Heart left ventricle (tissue), 16 donors: ENCODE measurements around the gene P2RX2. TPM values are rescaled to one million over a fixed set of nuclear protein-coding genes. Genes with fewer than 3 reads are reported as not detected.

Source experiments
- ATAC-seq, 4 donors: fragments of 200-7000 bp; cut with Tn5 transposase; one replicate each; pipeline ENCODE4 v1.9.1; 2020 to 2022; ENCODE audit warnings: moderate library complexity in 4 of 4, mild to moderate bottlenecking in 3 of 4, moderate number of reproducible peaks in 1 of 4
- DNase-seq, 5 donors: peaks; one replicate each; pipeline ENCODE4 v3.0.0-alpha.2; 2020
- H3K27ac ChIP-seq, 12 donors: fragments of 200-600 bp; sonication (generic) in 4 of 12; one replicate each; pipeline versions ENCODE4 v1.5.0 to v1.8.0; 2016 to 2022; ENCODE audit warnings: mild to moderate bottlenecking in 2 of 12
- H3K27me3 ChIP-seq, 9 donors: fragments of 200-600 bp; sonication (generic) in 2 of 9; one replicate each; pipeline versions ENCODE4 v1.5.1 to v1.8.0; 2016 to 2022; ENCODE audit warnings: mild to moderate bottlenecking in 3 of 9
- H3K36me3 ChIP-seq, 9 donors: fragments of 200-600 bp; sonication (generic) in 2 of 9; one replicate each; pipeline versions ENCODE4 v1.5.0 to v1.8.0; 2018 to 2022; ENCODE audit warnings: mild to moderate bottlenecking in 2 of 9
- H3K4me1 ChIP-seq, 12 donors: fragments of 200-600 bp; sonication (generic) in 4 of 12; one replicate each; pipeline versions ENCODE4 v1.5.0 to v1.8.0; 2016 to 2022; ENCODE audit warnings: mild to moderate bottlenecking in 3 of 12
- H3K4me3 ChIP-seq, 12 donors: fragments of 200-600 bp; sonication (generic) in 4 of 12; one replicate each; pipeline versions ENCODE4 v1.5.0 to v1.8.0; 2017 to 2022; ENCODE audit warnings: mild to moderate bottlenecking in 9 of 12, moderate library complexity in 4 of 12
- H3K9me3 ChIP-seq, 12 donors: fragments of 200-600 bp; sonication (generic) in 4 of 12; one replicate each; pipeline versions ENCODE4 v1.5.0 to v1.8.0; 2016 to 2022; ENCODE audit warnings: mild to moderate bottlenecking in 1 of 12
- POLR2A ChIP-seq, 2 donors: fragments of 450-650 bp; IDR thresholded peaks; one replicate each; pipeline ENCODE4 v1.6.1; 2017; ENCODE audit warnings: antibody characterized with exemption in 2 of 2, mild to moderate bottlenecking in 2 of 2, moderate library complexity in 2 of 2
- WGBS, 4 donors: extraction: QIAGEN DNeasy Blood & Tissue Kit in 2 of 4; methylation state at CpG; one replicate each; pipeline versions ENCODE4 v1.1.5 to v1.1.7; 2013 to 2018; 5-methylcytosine and 5-hydroxymethylcytosine counted together
- intact Hi-C, 10 donors: fragments of 100-400 bp; cut with DNase I; formaldehyde crosslinking; loops; one replicate each; pipeline versions ENCODE4 v1.11.1 to v1.14.2; 2022
- polyA plus RNA-seq, 2 donors: library from polyadenylated mRNA; stranded (reverse); fragments of 200-250 nt; gene quantifications; one replicate each; pipeline ENCODE4 v1.2.3, GENCODE V29; 2013
- total RNA-seq, 9 donors: library from RNA; depleted of rRNA in 2 of 9; stranded (reverse); fragments of >200 nt in 2 of 9; fragmentation: NEBNext Ultra II Directional in 3 of 9; extraction: Animal tissue kit (Norgen Biotek cat#: 25700) in 3 of 9; gene quantifications; one replicate each; pipeline versions ENCODE4 v1.1.0 to v1.2.4, GENCODE V29; 2016 to 2023
- TF ChIP-seq, protein P1 (sequence below), 12 donors: fragments of 200-600 bp; sonication (generic) in 4 of 12; IDR thresholded peaks; one replicate each; pipeline versions ENCODE4 v1.5.0 to v1.8.0; 2018 to 2022; ENCODE audit warnings: antibody characterized with exemption in 12 of 12, mild to moderate bottlenecking in 5 of 12
- donor health status: ischemic (EF 13 %, LVEDD 7.1; RV severe dilation, severe dysfunction).
- donor health status: healthy with polysubstance abuse.
- donor health status: DM: no; HTN: yes; CAD: no.
- donor health status: DM: no; HTN: no; CAD: no.
- donor health status: ischemic (EF 25% LVEDD 6.9; RV normal size, moderate dysfunction).
- donor health status: ischemic (EF 25% LVEDD 5.7; RV mildly dilated, moderate dysfunction).
- donor health status: healthy.
- donor health status: DM: yes; HTN: yes; CAD: no.
- donor health status: ischemic (EF 35%, LVEDD 5.7; RV mildly dilated, moderate dysfunction).
- donor health status: nonischemic (EF 11% LVEDD 7.7; RV severe dilation, severe dysfunction).
- donor health status: DM: yes; HTN: yes; CAD: no.
- donor health status: PGD.
- donor health status: ischemic (EF 29% LVEDD 5.4; RV normal size, mild dysfunction).
- donor health status: nonischemic (EF 23%, LVEDD 6.1; RV moderate dilation, normal function).

Gene P2RX2
- total and polyA plus RNA-seq, 11 donors, result not detected

DNA sequence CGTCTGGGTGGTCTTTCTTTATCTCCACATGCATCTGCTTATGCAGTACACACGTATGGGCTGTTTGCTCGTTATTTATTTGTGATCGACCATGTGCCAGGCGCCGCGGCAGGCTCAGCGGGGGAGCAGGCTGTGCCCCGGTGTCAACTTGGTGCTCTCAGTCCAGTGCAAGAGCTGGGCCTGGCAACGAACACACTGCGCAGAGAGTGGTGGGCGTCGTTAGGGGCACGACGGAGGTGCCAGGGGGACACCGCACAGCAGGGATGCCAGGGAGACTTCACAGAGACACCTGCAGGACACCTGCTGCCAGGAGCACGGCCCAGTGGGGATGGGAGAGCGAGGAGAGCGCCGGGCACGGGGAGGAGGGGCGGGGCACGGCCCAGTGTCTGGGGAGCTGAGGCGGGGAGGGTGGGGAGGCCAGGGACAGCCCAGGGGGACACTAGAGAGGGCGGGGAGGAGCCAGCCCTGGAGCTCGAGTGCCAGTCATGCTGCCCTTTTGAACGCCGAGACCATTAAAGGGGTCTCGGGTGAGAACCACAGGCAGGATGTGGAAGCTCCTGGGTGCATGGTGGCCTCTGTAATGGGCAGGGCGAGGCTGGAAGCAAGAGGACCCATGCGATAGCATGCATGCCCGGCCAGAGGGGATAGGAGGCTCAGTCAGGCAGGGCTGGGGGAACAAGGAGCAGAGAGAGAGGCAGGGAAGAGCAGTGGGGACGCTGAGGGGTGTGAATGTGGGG is 7.5 kb upstream of the P2RX2 start:
- TF ChIP-seq, protein P1, sequence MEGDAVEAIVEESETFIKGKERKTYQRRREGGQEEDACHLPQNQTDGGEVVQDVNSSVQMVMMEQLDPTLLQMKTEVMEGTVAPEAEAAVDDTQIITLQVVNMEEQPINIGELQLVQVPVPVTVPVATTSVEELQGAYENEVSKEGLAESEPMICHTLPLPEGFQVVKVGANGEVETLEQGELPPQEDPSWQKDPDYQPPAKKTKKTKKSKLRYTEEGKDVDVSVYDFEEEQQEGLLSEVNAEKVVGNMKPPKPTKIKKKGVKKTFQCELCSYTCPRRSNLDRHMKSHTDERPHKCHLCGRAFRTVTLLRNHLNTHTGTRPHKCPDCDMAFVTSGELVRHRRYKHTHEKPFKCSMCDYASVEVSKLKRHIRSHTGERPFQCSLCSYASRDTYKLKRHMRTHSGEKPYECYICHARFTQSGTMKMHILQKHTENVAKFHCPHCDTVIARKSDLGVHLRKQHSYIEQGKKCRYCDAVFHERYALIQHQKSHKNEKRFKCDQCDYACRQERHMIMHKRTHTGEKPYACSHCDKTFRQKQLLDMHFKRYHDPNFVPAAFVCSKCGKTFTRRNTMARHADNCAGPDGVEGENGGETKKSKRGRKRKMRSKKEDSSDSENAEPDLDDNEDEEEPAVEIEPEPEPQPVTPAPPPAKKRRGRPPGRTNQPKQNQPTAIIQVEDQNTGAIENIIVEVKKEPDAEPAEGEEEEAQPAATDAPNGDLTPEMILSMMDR (IDR thresholded peaks at IDR 0.05), result no peak
- no peak for TF ChIP-seq POLR2A (IDR thresholded peaks at IDR 0.05)
- Histone ChIP-seq H3K4me1 (peaks cover 0 to 11% (median 0%) of the 10 kb centered on the region in 12 donors), H3K4me3 (peak overlapping the region in 1 of 12 donors; percentile 14), H3K9me3 (peaks cover 0 to 13% (median 0%) of the 10 kb centered on the region in 12 donors), H3K36me3 (no peaks in the 10 kb centered on the region), H3K27me3 (peaks cover 7 to 57% (median 28%) of the 10 kb centered on the region in 9 donors), H3K27ac (no peak overlapping the region)
- 77 to 84% (median 79%) methylated on average over 26 to 33 of the region's 33 CpGs for WGBS, 4 donors
- ATAC-seq (no peak), DNase-seq (peak in 1 of 5 donors; percentile 51)
- intact Hi-C loops, result loop anchor here in 4 of 10 donors (5.0 to 10.0 kb wide), 2 partner anchors 454 to 456 kb away; no protein-coding TSS in a partner anchor

DNA sequence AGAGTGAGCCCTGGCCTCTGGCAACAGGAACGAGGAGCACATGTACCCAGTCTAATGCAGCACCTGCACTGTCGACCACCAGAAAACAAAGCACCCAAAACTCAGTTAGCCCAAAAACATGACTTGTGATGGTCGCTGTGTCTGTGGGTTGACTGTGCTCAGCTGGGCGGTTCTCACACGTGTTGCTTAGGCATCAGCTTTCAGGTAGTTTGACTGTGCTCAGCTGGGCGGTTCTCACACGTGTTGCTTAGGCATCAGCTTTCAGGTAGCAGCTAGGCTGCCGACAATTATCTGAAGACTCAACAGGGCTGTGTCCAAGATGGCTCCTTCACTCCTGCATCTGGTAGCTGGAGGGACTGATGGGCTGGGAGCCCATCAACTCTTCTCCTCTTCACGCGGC is 7.0 kb upstream of the P2RX2 start:
- intact Hi-C loops, result loop anchor here in 5 of 10 donors (2.0 to 10.0 kb wide), 3 partner anchors 454 to 457 kb away; no protein-coding TSS in a partner anchor
- 92 to 93% (median 93%) methylated on average over 10 of the region's 10 CpGs for WGBS, 4 donors
- peaks cover 13 to 57% (median 31%) of the 10 kb centered on the region in 9 donors for H3K27me3 ChIP-seq

DNA sequence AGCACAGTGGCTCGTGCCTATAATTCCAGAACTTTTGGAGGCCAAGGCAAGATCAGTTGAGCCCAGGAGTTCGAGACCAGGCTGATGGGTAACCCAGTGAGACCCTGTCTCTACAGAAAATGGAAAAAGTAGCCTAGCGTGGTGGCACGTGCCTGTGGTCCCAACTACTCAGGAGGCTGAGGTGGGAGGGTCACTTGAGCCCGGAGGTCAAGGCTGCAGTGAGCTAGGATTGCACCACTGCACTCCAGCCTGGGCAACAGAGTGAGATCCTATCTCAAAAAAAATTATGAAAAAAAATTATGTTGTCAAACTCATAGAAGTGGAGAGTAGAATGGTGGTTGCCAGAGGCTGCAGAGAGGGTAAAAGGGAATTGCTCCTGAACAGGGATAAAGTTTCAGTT is 4.5 kb upstream of the P2RX2 start:
- no peak for TF ChIP-seq POLR2A (IDR thresholded peaks at IDR 0.05)
- TF ChIP-seq, protein P1 (IDR thresholded peaks at IDR 0.05), result no peak
- intact Hi-C loops, result loop anchor here (1.0 to 10.0 kb wide), 6 partner anchors 13 to 459 kb away; no protein-coding TSS in a partner anchor
- DNase-seq, result no peak
- H3K4me1 ChIP-seq, result peaks cover 0 to 18% (median 2%) of the 10 kb centered on the region in 12 donors
- no peak for ATAC-seq
- H3K4me3 ChIP-seq, result no peak overlapping the region
- 85 to 90% (median 89%) methylated on average over 5 of the region's 5 CpGs for WGBS, 4 donors
- H3K27me3 ChIP-seq, result peaks cover 29 to 59% (median 49%) of the 10 kb centered on the region in 9 donors
- peaks cover 0 to 31% (median 5%) of the 10 kb centered on the region in 12 donors for H3K9me3 ChIP-seq
- H3K36me3 ChIP-seq, result no peaks in the 10 kb centered on the region
- H3K27ac ChIP-seq, result no peak overlapping the region

More for the DNA sequence above, 7.0 kb upstream of the P2RX2 start:
- no peak for DNase-seq
- peaks cover 0 to 19% (median 2%) of the 10 kb centered on the region in 12 donors for H3K9me3 ChIP-seq
- no peaks in the 10 kb centered on the region for H3K36me3 ChIP-seq
- H3K4me3 ChIP-seq, result no peak overlapping the region
- peaks cover 0 to 11% (median 0%) of the 10 kb centered on the region in 12 donors for H3K4me1 ChIP-seq
- H3K27ac ChIP-seq, result no peak overlapping the region
- ATAC-seq, result no peak
- TF ChIP-seq, protein P1 (IDR thresholded peaks at IDR 0.05), result no peak
- TF ChIP-seq POLR2A (IDR thresholded peaks at IDR 0.05), result no peak
